HL-60/S4 treated with retinoic acid at 250 ng/mL for 4 days and 3 days (cell line): ENCODE results near the gene RNU5B-1.
"Not testable (repeated sequence)": the region's sequence is repeated elsewhere in the genome, so short reads cannot be mapped to it uniquely, and the experiment has no call there.

Source experiments
- in situ Hi-C: fragments of 300-500 bp; cut with MboI; formaldehyde crosslinking; loops from 2 replicates; pipeline ENCODE4 v1.7.0; 2022; ENCODE audit warnings: low sequenced_read_pairs

Gene RNU5B-1

DNA sequence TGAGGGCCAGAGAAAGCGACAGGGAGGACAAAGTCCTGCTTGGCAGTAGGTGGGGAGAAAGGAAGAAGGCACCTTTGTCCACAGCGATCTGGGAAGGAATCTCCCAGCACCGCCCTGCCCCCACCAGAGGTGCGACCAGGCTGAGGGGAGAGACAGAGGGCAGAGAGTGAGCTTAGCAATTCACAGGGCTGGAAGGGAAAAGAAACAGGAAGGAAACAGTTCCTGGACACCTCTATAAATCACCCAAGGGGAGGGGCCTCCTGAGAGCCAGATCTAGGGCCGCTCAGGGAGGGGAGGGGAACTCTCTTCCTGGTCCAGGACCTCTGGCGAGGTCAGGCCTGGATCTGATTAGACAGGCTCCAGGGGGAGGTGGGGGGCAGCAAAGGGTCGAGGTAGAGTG, 35.4 kb downstream of the RNU5B-1 start:
- in situ Hi-C loops, result no loop called here

DNA sequence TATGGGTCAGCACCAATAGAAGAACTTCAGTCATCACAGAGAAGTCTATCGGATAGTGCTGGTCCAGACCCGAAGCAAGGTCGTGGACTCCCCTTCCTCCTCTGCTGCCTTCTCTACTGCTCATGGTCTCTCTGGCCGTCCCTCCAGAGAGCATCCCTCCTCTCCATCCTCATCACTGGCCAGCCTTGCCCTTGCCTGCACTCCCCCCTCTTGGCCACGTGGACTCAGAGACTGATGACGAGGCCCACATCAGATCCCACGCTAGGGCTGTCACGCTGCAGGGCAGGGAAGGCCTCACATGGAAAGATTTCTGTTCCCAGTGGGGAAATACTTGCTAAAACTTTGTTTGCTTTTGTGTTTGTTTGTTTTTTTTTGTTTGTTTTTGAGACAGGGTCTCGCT, 38.0 kb downstream of the RNU5B-1 start:
- in situ Hi-C loops, result no loop called here

DNA sequence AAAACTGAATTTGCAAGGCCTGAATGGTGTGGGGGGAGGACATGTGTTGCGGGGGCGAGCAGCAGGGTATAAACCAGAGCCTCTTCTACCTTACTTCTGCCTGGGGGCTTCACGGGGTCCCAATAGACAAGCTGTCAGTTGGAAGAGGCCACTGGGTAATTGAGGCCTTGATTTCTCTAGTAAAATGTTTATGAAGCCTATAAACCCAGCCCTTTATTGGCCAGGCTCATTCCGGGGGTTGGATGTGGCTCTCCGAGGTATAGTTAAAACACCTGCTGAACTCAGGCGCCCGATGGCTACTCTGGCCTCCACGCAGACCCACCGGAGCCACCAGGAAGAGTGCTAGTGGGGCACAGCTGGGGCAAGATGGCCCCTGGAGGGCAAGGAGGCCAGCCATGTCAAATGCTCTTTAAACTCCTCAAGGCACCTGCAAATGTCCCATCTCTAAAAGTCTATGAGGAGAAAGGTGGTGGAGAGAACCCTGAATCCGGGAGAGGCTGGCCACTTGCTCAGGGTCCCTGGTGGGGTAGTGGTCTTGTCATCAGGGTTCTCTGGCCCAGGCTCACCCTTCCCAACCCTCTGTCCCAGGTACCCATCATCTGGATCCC, 39.0 kb downstream of the RNU5B-1 start:
- in situ Hi-C loops, result no loop called here

DNA sequence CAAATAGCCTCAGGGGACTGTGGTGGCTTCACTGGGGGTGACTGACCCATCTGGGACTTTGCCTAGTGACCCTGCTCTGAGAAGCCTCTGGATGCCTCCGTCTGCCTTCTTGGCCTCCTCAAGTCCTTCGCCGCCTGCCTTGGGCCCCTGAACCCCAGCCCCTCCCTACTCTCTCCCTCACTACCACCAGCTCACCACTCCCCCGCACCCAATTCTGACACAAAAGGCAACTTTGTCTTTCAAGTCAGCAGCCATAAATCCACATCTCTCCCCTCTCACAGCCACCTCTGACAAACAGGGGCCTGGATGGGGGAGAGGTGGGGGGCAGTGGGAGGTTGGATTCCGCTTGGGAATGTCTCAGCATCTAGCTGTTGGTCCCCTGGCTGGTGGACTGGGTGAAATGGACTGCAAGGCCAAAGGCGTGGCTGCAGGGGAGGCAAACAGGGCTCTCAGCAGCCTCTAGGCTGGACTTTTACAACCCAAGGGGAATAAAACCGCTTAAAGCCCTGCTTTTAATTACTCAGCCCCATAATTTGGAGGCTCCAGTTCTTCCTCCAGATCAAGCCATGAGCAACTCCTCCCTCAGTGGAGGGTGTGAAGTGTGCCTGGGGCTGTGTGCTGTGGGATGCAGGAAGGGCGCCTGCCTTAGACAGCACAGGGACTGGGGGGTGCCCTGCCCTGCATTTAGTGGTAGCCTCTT, 39.9 kb downstream of the RNU5B-1 start:
- in situ Hi-C loops, result no loop called here

DNA sequence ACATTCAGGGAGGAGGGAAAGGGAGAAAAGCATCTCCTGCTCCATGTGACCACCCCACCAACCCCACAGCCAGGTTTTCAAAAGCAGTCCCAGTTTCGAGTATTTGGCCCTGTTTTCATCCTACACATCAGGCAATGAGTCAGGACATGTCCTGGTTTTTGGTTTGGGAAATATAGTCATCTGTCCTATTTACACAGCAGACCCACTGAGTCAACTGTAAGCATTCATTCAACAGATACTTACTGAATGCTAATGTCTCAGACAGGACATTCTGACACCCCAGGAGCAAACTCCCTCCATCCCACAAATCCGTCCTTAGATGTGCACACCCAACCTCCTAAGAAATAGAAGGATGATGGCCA, 40.4 kb downstream of the RNU5B-1 start:
- in situ Hi-C loops, result no loop called here

DNA sequence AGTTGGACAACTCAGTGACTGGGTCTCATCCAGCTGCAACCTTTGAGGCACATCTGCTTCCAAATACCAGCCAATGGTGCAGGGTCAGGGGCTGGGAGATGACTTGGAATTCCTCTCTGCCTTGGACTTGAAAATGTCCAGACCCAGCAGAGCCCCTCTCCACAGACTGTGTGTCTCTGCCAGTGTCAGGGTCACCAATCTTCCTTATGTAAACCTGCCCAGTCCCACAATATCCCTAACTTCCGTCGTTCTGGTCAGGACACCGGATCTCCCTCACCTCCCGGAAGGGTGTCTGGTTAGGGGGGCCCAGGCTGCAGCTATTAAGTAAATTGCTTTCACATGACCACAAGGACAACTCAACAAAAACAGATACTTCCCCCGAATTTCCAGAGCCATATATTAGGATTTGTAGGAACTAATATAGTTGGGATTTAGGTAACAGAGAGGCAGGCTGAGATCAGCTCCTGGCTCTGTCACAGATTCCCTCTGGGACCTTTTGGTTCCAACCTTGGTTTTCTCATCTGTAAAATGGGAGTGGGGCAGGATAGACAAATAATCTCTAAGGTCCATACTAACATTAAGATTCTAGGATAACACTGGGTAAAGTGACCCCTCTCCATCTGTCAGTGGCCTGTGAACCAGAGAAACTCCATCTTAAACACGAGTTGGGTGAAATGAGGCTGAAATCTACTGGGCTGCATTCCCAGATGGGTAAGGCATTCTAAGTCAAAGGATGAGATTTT, 42.5 kb downstream of the RNU5B-1 start:
- in situ Hi-C loops, result no loop called here

DNA sequence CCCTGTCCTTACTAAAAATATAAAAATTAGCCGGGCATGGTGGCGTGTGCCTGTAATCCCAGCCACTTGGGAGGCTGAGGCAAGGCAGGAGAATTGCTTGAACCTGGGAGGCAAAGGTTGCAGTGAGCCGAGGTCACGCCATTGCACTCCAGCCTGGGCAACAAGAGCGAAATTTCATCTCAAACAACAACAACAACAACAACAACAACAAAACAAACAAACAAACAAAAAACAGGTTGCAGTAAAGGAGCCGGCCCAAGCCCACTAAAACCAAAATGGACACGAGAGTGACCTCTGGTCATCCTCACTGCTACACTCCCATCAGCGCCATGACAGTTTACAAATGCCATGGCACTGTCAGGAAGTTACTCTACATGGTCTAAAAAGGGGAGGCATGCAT, 43.3 kb downstream of the RNU5B-1 start:
- in situ Hi-C loops, result not testable (repeated sequence)

DNA sequence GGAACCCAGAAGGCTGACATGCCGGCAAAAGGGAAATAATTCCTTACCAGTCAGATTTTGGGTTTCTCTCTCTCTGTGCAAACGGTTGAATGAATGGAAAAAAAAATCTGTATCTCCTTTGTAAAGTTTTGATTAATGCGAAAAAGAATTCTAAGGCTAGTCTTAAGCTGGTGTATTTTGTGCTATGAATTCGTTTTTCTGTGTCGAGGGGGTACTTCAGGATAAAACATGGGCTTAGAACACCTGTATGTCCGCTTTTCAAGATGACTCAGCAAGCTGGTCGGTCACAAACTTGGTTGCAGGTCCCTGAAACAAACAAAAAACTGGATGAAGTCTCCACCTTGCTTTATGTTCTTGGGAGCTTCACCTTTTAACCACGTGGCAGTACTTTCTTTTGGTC, 44.9 kb downstream of the RNU5B-1 start:
- in situ Hi-C loops, result no loop called here

DNA sequence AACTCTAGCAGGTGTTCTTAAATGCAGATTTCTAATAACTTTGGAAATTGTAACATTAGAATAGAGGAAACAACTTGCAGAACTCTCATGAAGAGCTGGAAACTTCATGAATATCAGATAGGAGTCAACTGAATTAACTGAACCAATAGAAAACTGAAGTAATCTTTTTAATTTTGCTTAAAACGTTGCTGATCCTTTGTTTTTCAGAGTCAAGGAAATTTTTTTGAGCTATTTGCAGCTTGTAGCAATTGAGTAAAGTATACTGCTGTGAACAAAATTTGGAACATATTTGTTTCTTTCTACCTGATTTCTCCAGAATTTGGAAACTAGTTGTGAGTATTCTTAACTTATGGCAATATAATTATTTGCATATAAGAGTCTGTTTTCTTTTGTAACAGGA, 47.5 kb downstream of the RNU5B-1 start:
- in situ Hi-C loops, result not testable (repeated sequence)
